Thymus (tissue), 11 donors: ENCODE data around the gene SP4. TPM values are rescaled to one million over a fixed set of nuclear protein-coding genes. Genes with fewer than 3 reads are reported as not detected.
"Not testable (repeated sequence)": the region's sequence is repeated elsewhere in the genome, so short reads cannot be mapped to it uniquely, and the experiment has no call there.

Source experiments
- DNase-seq, 9 donors: peaks; one replicate each; pipeline ENCODE4 v3.0.0-alpha.2; 2013; ENCODE audit warnings: low spot score in 9 of 9, low read depth in 6 of 9, missing footprints in 1 of 9
- H3K27ac ChIP-seq, 2 donors: one replicate each; pipeline ENCODE4 v1.5.1; 2013; ENCODE audit warnings: control low read depth in 1 of 2, low read depth in 1 of 2, low read length in 1 of 2, mild to moderate bottlenecking in 1 of 2, moderate library complexity in 1 of 2
- H3K27me3 ChIP-seq, 2 donors: one replicate each; pipeline ENCODE4 v1.5.1; 2013; ENCODE audit warnings: low read length in 1 of 2; ENCODE audit not compliant: control insufficient read depth in 2 of 2, insufficient read depth in 1 of 2
- H3K36me3 ChIP-seq, 2 donors: one replicate each; pipeline ENCODE4 v1.5.1; 2013; ENCODE audit warnings: low read length in 1 of 2, mild to moderate bottlenecking in 1 of 2, moderate library complexity in 1 of 2; ENCODE audit not compliant: control insufficient read depth in 2 of 2, insufficient read depth in 2 of 2
- H3K4me1 ChIP-seq, 2 donors: one replicate each; pipeline ENCODE4 v1.5.1; 2013; ENCODE audit warnings: low read length in 2 of 2; ENCODE audit not compliant: control insufficient read depth in 2 of 2, insufficient read depth in 2 of 2
- H3K4me3 ChIP-seq, 2 donors: one replicate each; pipeline ENCODE4 v1.5.1; 2013; ENCODE audit warnings: low read length in 2 of 2, control low read depth in 1 of 2, mild to moderate bottlenecking in 1 of 2
- H3K9me3 ChIP-seq, 2 donors: one replicate each; pipeline ENCODE4 v1.5.1; 2013; ENCODE audit warnings: low read length in 1 of 2, mild to moderate bottlenecking in 1 of 2; ENCODE audit not compliant: control insufficient read depth in 2 of 2, insufficient read depth in 1 of 2
- WGBS: extraction: QIAGEN DNeasy Blood & Tissue Kit; methylation state at CpG from one replicate; pipeline ENCODE4 v1.1.7; 2013; 5-methylcytosine and 5-hydroxymethylcytosine counted together
- polyA plus RNA-seq: library from polyadenylated mRNA; stranded (reverse); fragments of 200-250 nt; gene quantifications from one replicate; pipeline ENCODE4 v1.2.3, GENCODE V29; 2013
- total RNA-seq: library from RNA; stranded (reverse); fragments of 120-200 nt; gene quantifications from one replicate; pipeline ENCODE4 v1.2.4, GENCODE V29; 2013
- donor health status: healthy.

SP4 gene
- total and polyA plus RNA-seq, 2 donors: 9.1 to 21.2 TPM

DNA sequence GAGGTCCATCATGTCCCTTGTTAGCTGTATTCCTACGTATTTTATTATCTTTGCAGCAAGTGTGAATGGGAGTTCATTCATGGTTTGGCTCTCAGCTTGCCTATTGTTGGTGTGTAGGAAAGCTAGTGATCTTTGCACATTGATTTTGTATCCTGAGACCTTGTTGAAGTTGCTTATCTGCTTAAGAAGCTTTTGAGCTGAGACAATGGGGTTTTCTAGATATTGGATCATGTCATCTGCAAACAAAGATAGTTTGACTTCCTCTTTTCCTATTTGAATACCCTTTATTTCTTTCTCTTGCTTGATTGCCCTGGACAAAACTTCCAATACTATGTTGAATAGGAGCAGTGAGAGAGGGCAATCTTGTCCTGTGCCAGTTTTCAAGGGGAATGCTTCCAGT, 104.6 kb downstream of the SP4 start:
- H3K27ac ChIP-seq, DNase-seq, H3K36me3 ChIP-seq, H3K27me3 ChIP-seq, H3K4me3 ChIP-seq, H3K4me1 ChIP-seq, H3K9me3 ChIP-seq: not testable (repeated sequence)
- WGBS: 76% methylated on average over 1 of the region's 1 CpG

DNA sequence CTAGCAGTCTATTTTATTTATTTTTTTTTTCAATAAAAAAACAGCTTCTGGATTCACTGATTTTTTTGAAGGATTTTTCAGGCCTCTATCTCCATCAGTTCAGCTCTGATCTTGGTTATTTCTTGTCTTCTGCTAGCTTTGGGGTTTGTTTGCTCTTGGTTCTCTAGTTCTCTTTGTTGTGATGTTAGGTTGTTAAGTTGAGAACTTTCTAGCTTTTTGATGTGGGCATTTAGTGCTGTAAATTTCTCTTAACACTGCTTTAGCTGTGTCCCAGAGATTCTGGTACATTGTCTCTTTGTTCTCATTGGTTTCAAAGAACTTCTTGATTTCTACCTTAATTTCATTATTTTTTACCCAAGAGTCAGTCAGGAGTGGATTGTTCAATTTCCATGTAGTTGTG, 105.8 kb downstream of the SP4 start:
- not testable (repeated sequence) for H3K27ac ChIP-seq, H3K27me3 ChIP-seq, H3K4me3 ChIP-seq, H3K9me3 ChIP-seq, H3K36me3 ChIP-seq, H3K4me1 ChIP-seq
- peak in 1 of 9 donors; percentile 55 for DNase-seq

DNA sequence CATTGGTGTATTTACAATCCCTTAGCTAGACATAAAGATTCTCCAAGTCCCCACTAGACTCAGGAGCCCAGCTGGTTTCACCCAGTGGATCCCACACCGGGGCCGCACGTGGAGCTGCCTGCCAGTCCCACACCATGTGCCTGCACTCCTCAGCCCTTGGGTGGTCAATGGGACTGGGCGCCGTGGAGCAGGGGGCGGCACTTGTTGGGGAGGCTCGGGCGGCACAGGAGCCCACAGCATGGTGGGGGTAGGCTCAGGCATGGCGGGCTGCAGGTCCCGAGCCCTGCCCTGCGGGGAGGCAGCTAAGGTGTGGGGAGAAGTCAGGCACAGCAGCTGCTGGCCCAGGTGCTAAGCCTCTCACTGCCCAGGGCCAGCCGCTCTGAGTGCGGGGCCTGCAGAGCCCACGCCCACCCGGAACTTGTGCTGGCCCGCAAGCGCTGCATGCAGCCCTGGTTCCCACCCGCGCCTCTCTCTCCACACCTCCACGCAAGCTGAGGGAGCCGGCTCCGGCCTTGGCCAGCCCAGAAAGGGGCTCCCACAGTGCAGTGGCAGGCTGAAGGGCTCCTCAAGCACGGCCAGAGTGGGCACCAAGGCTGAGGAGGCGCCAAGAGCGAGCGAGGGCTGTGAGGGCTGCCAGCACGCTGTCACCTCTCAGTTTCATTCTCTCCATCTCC, 108.7 kb downstream of the SP4 start:
- H3K4me1 ChIP-seq, H3K27ac ChIP-seq, H3K9me3 ChIP-seq, H3K36me3 ChIP-seq, DNase-seq, H3K4me3 ChIP-seq: not testable (repeated sequence)
- 97% methylated on average over 27 of the region's 27 CpGs for WGBS
- peaks cover 0 to 13% of the 10 kb centered on the region in 2 donors for H3K27me3 ChIP-seq

DNA sequence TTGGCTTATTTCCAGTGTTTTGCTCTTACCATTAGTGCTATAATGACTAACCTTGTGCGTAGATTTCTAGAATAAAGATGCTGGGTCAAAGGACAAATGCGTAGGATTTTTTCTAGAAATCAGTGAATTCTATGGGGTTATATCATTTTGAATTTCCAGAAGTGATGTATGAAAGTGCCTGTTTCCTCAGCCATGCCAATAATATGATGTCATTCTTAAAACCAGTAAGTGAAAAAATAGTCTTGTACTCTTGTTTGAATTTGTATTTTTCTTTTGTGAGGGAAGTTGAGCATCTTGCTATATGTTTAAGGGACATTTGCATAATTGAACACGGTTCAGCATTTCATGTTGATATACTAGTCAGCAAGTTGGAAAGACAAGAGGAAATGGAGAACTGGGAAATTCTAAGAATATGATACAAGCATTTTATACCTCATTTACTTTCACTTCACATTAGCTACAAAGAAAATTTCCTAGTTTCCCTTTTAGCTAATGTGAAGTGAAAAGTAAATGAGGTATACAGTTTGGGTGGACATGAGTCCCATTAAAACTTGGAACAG, 111.1 kb downstream of the SP4 start:
- Histone ChIP-seq H3K9me3 (peaks cover 0 to 11% of the 10 kb centered on the region in 2 donors), H3K36me3 (no peaks in the 10 kb centered on the region), H3K4me1 (peaks cover 8 to 13% of the 10 kb centered on the region in 2 donors), H3K27me3 (peaks cover 19 to 35% of the 10 kb centered on the region in 2 donors), H3K27ac (peak overlapping the region in 1 of 2 donors; percentile 23), H3K4me3 (no peak overlapping the region)
- 75% methylated on average over 3 of the region's 3 CpGs for WGBS
- no peak for DNase-seq

DNA sequence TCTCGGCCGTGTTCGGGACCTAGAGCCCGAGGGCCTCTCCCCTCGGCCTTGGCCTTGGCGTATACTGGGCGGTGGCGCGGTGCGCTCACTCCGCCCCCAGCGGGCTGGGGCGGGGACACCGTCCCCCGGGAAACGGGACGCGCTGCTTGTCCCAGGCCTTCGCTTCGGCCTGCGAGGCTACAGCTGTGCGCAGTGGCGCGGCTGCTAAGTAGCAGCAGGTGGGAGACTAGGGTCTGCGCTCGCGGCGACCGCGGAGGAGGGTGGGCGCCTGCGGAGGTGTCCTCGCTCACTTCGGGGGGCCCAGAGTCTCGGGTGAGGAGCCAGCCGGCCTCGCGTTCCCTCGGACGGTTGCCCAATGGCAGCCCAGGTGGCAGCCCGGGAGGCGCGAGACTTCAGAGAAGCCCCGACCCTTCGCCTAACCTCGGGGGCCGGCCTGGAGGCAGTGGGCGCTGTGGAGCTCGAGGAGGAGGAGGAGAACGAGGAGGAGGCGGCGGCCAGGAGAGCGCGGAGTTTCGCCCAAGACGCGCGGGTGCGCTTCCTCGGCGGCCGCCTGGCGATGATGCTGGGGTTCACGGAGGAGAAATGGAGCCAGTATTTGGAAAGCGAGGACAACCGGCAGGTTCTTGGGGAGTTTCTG, 115.1 kb downstream of the SP4 start, which contains the start of gene DNAH11:
TSS of gene DNAH11 (plus strand) at position 149 of the 637 bp plus-strand sequence. CDS start at position 356, 207 bp downstream.
- Histone ChIP-seq H3K36me3 (no peaks in the 10 kb centered on the region), H3K27me3 (peaks cover 28 to 53% of the 10 kb centered on the region in 2 donors), H3K4me1 (peaks cover 8 to 13% of the 10 kb centered on the region in 2 donors), H3K9me3 (peaks cover 0 to 4% of the 10 kb centered on the region in 2 donors), H3K27ac (peak within 1 kb of the TSS in 1 of 2 donors; percentile 52), H3K4me3 (peak within 1 kb of the TSS; percentile 36 to 50)
- DNase-seq: peak in 5 of 9 donors; percentile 5 to 41 (median 28)
- WGBS: 1% methylated on average over 66 of the region's 66 CpGs

DNA sequence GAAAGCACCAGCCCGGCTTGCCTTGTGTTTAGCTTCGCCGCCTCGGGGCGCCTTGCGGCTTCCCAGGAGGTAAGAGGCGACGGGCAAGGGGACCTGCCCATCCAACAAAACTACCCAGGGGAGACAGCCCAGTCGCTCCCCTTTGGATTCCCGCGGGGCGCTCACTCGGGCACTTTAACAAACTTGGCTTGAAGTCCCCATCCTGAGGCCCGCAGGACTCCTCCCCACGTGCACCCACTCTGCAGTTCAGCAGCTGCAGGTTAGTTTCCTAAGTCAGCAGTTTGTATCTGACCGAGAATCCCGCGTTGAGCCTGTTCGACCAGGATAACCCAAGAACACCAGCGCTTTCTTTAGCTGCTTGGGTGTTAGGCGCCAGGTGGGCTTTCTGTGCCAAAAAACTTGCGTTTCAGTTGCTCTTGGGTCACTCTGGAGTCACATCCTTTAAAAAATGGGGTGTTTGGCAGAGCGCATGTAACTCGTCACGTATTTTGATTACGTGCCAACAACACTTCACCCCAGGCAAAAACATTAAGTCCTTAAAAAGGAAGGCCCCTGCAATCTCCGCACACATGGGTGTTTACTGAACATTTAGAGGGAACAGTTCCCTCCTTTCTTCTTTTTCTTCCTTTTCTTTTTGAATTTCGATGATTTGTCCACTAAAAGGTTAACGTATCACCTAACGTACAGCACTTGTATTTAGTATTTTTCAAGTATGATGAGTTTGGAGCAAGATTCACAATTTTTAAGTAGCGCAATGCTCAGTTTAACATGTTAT, 115.8 kb downstream of the SP4 start:
- Histone ChIP-seq H3K9me3 (peaks cover 0 to 4% of the 10 kb centered on the region in 2 donors), H3K4me3 (peak overlapping the region; percentile 36 to 50), H3K27me3 (peaks cover 28 to 53% of the 10 kb centered on the region in 2 donors), H3K36me3 (no peaks in the 10 kb centered on the region), H3K27ac (peak overlapping the region in 1 of 2 donors; percentile 52), H3K4me1 (peaks cover 8 to 13% of the 10 kb centered on the region in 2 donors)
- 10% methylated on average over 31 of the region's 31 CpGs for WGBS
- DNase-seq: peak in 2 of 9 donors; percentile 5 to 24

DNA sequence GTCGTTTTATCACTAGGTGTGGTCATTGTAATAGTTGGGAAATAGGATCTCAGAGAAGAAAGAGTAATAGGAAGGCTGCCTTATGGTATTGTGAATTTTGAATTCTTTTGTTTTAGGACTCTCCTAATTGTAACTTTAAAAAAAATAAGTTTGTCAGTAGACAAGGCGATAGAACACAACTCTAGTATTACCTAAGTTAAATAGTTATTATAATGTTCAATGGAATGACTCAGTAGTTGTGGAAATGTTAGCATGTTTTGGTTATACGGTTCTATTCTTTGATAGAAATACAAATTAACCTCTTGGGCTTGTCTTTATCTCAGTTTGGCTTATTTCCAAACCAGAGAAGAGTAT, 116.4 kb downstream of the SP4 start:
- no peak for DNase-seq
- peaks cover 8 to 13% of the 10 kb centered on the region in 2 donors for H3K4me1 ChIP-seq
- WGBS: 33% methylated on average over 3 of the region's 3 CpGs
- peaks cover 28 to 53% of the 10 kb centered on the region in 2 donors for H3K27me3 ChIP-seq
- H3K9me3 ChIP-seq: peaks cover 0 to 4% of the 10 kb centered on the region in 2 donors
- H3K4me3 ChIP-seq: no peak overlapping the region
- H3K36me3 ChIP-seq: no peaks in the 10 kb centered on the region
- H3K27ac ChIP-seq: no peak overlapping the region

DNA sequence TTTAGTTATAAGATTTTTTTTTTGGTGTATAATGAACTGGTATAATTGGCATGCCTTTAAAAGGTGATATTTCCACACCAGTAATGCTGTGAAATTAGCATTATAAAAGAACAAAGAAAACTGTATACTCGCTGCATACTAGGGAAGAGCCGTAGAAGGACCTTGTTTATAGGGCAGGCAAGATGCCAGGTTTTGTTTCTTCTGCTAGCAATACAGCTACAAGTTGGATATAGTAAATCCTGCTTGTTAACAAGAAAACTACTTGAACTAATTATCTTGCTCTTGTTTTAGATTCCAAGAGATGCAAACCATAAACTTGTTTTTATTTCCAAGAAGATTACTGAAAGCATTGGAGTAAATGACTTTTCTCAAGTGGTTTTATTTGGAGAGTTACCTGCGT, 116.8 kb downstream of the SP4 start:
- DNase-seq: no peak
- Histone ChIP-seq H3K27ac (no peak overlapping the region), H3K27me3 (peaks cover 28 to 50% of the 10 kb centered on the region in 2 donors), H3K4me3 (no peak overlapping the region), H3K36me3 (no peaks in the 10 kb centered on the region), H3K9me3 (peaks cover 0 to 4% of the 10 kb centered on the region in 2 donors), H3K4me1 (peaks cover 8 to 13% of the 10 kb centered on the region in 2 donors)
- 90% methylated on average over 3 of the region's 3 CpGs for WGBS
